Prostate gland (tissue), 2 donors: ENCODE results near the gene CDK19.

ENCODE experiments used
- CTCF ChIP-seq, 4 experiments: fragments of 200-600 bp in 2 of 4; fragments of 450-650 bp in 2 of 4; sonication (generic) in 2 of 4; IDR thresholded peaks; 1 replicate in 3 of 4; 2 replicates in 1 of 4; pipeline ENCODE4 v1.5.1; 2016 to 2019; ENCODE audit warnings: antibody characterized with exemption in 4 of 4, mild to moderate bottlenecking in 2 of 4, moderate library complexity in 2 of 4
- POLR2A ChIP-seq: fragments of 450-650 bp; IDR thresholded peaks from one replicate; pipeline ENCODE4 v1.6.1; 2016; ENCODE audit warnings: antibody characterized with exemption, mild to moderate bottlenecking
- POLR2AphosphoS5 ChIP-seq: sonication (generic); formaldehyde crosslinking; IDR thresholded peaks from one replicate; pipeline ENCODE4 v1.6.1; 2017; ENCODE audit warnings: antibody characterized with exemption

DNA sequence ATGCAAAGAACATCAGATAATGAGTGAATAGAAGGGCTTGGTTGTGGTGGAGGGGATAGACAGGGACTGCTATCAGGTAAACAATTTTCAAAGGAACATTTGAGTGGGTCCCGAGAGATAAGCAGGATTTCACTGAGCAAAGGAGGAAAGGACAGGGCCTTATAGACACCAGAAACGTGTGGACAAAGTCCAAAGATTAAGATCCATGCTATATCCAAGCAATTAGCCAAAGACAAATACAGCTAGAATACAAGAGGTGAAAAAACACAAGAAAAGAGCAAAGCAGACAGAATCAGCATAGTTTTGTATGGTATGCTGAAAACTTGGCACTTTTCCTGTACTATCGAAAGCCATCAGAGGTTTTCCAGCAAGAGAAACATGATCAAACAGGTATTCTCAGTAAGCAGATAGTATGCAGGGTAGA, 59.8 kb downstream of the CDK19 start:
- TF ChIP-seq POLR2A: no peak
- TF ChIP-seq CTCF (IDR thresholded peaks at IDR 0.05): no peak
- no peak for TF ChIP-seq POLR2AphosphoS5
